Measurements from ENCODE around the gene TMED8.

Gene TMED8

DNA sequence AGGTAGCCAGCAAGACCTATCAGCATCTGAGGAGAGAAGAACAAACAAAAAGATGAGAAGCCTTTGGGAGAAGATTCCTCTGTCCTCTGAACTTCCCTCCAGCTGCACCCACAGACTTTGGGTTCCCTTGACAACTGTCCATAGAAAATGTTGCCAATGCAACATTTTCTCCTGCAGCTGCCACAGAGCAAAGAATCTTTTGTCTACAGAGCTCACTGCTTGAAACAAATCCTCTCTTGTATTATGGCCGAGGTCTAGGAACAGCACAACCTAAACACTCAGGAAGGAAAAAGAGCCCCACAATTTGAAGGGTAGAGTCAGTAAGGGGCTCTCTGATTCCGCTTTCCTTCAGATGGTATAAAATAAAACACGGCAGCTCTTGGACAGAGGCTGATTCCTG, 70.5 kb downstream of the TMED8 start:
- H3K4me1 Mint-ChIP-seq (ENCODE audit: low read depth) = peaks cover 21% of the 10 kb centered on the region

GRCh38 chr14:77305696-77306095, 71.2 kb downstream of the TMED8 start:
- Mint-ChIP-seq H3K27ac (no peak overlapping the region), H3K4me3 (no peak overlapping the region), H3K27me3 (ENCODE audit: low read depth) (no peaks in the 10 kb centered on the region), H3K9me3 (no peaks in the 10 kb centered on the region), H3K36me3 (ENCODE audit: low read depth) (no peaks in the 10 kb centered on the region), H3K4me1 (ENCODE audit: low read depth) (peaks cover 21% of the 10 kb centered on the region)

More for the DNA sequence above, 70.5 kb downstream of the TMED8 start:
- no peaks in the 10 kb centered on the region for H3K36me3 Mint-ChIP-seq (ENCODE audit: low read depth)
- no peaks in the 10 kb centered on the region for H3K27me3 Mint-ChIP-seq (ENCODE audit: low read depth)
- no peak overlapping the region for H3K4me3 Mint-ChIP-seq
- H3K27ac Mint-ChIP-seq = no peak overlapping the region
- no peaks in the 10 kb centered on the region for H3K9me3 Mint-ChIP-seq

- peak overlapping the region; percentile 78 for H3K27ac Mint-ChIP-seq
- H3K4me3 Mint-ChIP-seq = peak overlapping the region; percentile 19
- H3K4me1 Mint-ChIP-seq (ENCODE audit: low read depth) = peaks cover 21% of the 10 kb centered on the region
- H3K36me3 Mint-ChIP-seq (ENCODE audit: low read depth) = no peaks in the 10 kb centered on the region
- no peaks in the 10 kb centered on the region for H3K9me3 Mint-ChIP-seq
- H3K27me3 Mint-ChIP-seq (ENCODE audit: low read depth) = no peaks in the 10 kb centered on the region
These were observed 73.3 kb downstream of the TMED8 start for GRCh38 chr14:77303417-77304156.

DNA sequence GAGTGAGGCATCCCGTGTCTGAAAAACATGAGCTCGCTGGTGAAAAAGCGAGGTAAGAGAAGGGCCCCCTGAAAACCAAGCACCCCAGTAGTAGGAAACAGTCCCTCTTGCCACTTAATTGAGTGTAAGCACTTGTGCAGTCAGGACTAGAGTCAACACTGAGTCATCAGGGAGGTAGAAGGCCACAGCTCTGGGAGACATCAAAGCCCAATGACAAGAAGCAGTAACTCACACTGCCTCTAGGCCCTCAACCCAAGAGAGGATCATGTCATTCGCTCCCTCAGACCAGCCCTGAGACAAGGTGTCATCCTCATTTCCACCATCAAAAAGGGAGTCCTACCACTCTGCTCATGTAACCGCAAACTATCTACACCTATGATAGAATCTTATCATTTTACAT, 74.0 kb downstream of the TMED8 start:
- H3K27ac Mint-ChIP-seq = peak overlapping the region; percentile 78
- no peak overlapping the region for H3K4me3 Mint-ChIP-seq
- H3K27me3 Mint-ChIP-seq (ENCODE audit: low read depth) = no peaks in the 10 kb centered on the region

DNA sequence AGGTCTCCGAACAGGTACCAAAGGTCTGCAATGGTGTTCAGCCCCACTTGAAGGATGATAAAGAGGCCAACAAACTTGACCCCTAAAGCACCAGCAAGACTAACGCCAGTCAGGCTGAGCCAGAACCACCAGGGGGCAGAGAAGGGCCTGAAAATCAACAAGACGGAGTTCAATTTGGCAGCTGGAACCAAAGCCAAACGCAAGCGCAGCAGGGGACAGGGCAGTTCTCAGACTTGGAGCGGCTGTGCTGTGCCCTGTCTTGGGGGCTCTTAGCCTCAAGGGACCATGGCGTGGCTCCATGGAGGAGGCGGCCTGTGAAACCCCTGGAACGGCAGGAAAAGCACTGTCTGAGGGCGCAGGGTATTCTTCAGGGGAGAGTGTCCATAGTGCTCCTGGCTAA, 75.8 kb downstream of the TMED8 start:
- Mint-ChIP-seq H3K9me3 (no peaks in the 10 kb centered on the region), H3K4me3 (no peak overlapping the region), H3K27me3 (ENCODE audit: low read depth) (no peaks in the 10 kb centered on the region), H3K36me3 (ENCODE audit: low read depth) (no peaks in the 10 kb centered on the region), H3K4me1 (ENCODE audit: low read depth) (peaks cover 18% of the 10 kb centered on the region), H3K27ac (no peak overlapping the region)

More for the DNA sequence above, 74.0 kb downstream of the TMED8 start:
- H3K9me3 Mint-ChIP-seq = no peaks in the 10 kb centered on the region
- H3K36me3 Mint-ChIP-seq (ENCODE audit: low read depth) = no peaks in the 10 kb centered on the region
- H3K4me1 Mint-ChIP-seq (ENCODE audit: low read depth) = peaks cover 21% of the 10 kb centered on the region

DNA sequence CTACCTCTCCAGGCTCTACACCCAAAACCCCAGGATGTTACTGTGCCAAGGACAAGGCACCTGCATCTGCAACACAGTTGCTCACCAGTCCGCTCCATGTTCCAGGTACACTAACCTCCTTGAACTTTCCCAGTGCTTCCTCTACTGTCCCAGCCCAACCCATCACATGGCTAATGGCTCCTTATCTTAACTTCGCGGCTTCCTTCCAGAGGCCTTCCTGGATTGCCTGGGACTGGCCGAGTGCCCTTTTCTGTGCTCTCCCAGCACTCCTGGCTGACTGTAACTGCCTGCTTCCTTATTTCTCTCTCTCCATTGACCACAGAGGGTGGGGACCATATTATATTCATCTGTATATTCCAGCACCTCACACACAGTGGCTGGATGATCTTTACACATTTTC, 77.1 kb downstream of the TMED8 start:
- Mint-ChIP-seq H3K4me3 (no peak overlapping the region), H3K4me1 (ENCODE audit: low read depth) (peaks cover 16% of the 10 kb centered on the region), H3K9me3 (no peaks in the 10 kb centered on the region), H3K36me3 (ENCODE audit: low read depth) (no peaks in the 10 kb centered on the region), H3K27ac (no peak overlapping the region), H3K27me3 (ENCODE audit: low read depth) (no peaks in the 10 kb centered on the region)

- H3K9me3 Mint-ChIP-seq = no peaks in the 10 kb centered on the region
- no peaks in the 10 kb centered on the region for H3K27me3 Mint-ChIP-seq (ENCODE audit: low read depth)
- no peak overlapping the region for H3K27ac Mint-ChIP-seq
- no peaks in the 10 kb centered on the region for H3K4me1 Mint-ChIP-seq (ENCODE audit: low read depth)
- H3K4me3 Mint-ChIP-seq = no peak overlapping the region
- no peaks in the 10 kb centered on the region for H3K36me3 Mint-ChIP-seq (ENCODE audit: low read depth)
These were observed 80.0 kb downstream of the TMED8 start for GRCh38 chr14:77296906-77297305.

- Mint-ChIP-seq H3K36me3 (ENCODE audit: low read depth) (no peaks in the 10 kb centered on the region), H3K4me3 (no peak overlapping the region)
These were observed 80.7 kb downstream of the TMED8 start for GRCh38 chr14:77296155-77296554.

GRCh38 chr14:77290705-77291104, 86.2 kb downstream of the TMED8 start:
- no peaks in the 10 kb centered on the region for H3K9me3 Mint-ChIP-seq
- no peaks in the 10 kb centered on the region for H3K36me3 Mint-ChIP-seq (ENCODE audit: low read depth)
- H3K27me3 Mint-ChIP-seq (ENCODE audit: low read depth) = no peaks in the 10 kb centered on the region
- H3K27ac Mint-ChIP-seq = no peak overlapping the region
- no peaks in the 10 kb centered on the region for H3K4me1 Mint-ChIP-seq (ENCODE audit: low read depth)
- no peak overlapping the region for H3K4me3 Mint-ChIP-seq

More at GRCh38 chr14:77296155-77296554, 80.7 kb downstream of the TMED8 start:
- Mint-ChIP-seq H3K27ac (no peak overlapping the region), H3K27me3 (ENCODE audit: low read depth) (no peaks in the 10 kb centered on the region), H3K9me3 (no peaks in the 10 kb centered on the region), H3K4me1 (ENCODE audit: low read depth) (no peaks in the 10 kb centered on the region)

DNA sequence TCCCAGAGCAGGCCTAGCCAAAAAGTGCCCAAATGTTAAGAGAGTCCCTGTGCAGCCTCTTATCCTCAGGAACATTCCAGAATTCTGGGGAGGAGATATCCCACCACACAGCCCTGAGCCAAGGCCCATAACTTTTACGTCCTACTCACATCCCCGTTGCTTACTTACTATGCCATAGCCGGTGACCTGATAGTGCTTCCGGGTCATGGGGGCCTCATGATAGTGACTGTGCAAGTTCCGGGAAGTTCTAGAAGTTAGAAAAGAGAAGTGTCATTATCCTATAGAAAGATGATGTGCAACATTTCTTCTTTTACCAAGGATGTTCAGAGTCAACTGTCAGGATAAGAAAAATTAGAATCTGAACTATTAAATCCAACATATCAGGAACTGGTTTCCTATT, 90.3 kb downstream of the TMED8 start:
- Mint-ChIP-seq H3K27me3 (ENCODE audit: low read depth) (no peaks in the 10 kb centered on the region), H3K4me1 (ENCODE audit: low read depth) (no peaks in the 10 kb centered on the region), H3K27ac (no peak overlapping the region), H3K9me3 (no peaks in the 10 kb centered on the region), H3K36me3 (ENCODE audit: low read depth) (no peaks in the 10 kb centered on the region), H3K4me3 (no peak overlapping the region)

Measured in T-helper 1 cell treated with Interleukin-12 subunit alpha and Interleukin-12 subunit beta and Interleukin-4 antibody, amounts not matched to agents 30 μg/mL and 1 μg/mL, for 36 hours (primary cell).